Trophoblast cell (in vitro differentiated cells and primary cell): ENCODE measurements around the gene CEL.
A peak's percentile ranks its signal among the peaks of the same experiment; 100 is the strongest.

Experiments used
- DNase-seq, 2 donors: peaks; one replicate each; pipeline ENCODE4 v3.0.0-alpha.2; 2016
- H2AFZ ChIP-seq: 2 replicates; pipeline ENCODE4 v1.6.1; 2013; ENCODE audit warnings: low read length, moderate library complexity, mild to moderate bottlenecking; ENCODE audit not compliant: insufficient read depth, poor library complexity
- H2AK5ac ChIP-seq: 2 replicates; pipeline ENCODE4 v1.6.1; 2013; ENCODE audit warnings: mild to moderate bottlenecking, low read length
- H2BK120ac ChIP-seq: 2 replicates; pipeline ENCODE4 v1.6.1; 2013; ENCODE audit warnings: low read length, mild to moderate bottlenecking, moderate library complexity; ENCODE audit not compliant: insufficient read depth, poor library complexity
- H2BK12ac ChIP-seq: 2 replicates; pipeline ENCODE4 v1.6.1; 2013; ENCODE audit warnings: mild to moderate bottlenecking, low read length, moderate library complexity
- H2BK5ac ChIP-seq: 2 replicates; pipeline ENCODE4 v1.6.1; 2013; ENCODE audit warnings: low read length, low read depth, moderate library complexity, mild to moderate bottlenecking; ENCODE audit not compliant: poor library complexity
- H3K14ac ChIP-seq: 2 replicates; pipeline ENCODE4 v1.6.1; 2013; ENCODE audit warnings: mild to moderate bottlenecking, low read length
- H3K18ac ChIP-seq: 2 replicates; pipeline ENCODE4 v1.6.1; 2013; ENCODE audit warnings: mild to moderate bottlenecking, low read length
- H3K23ac ChIP-seq: 2 replicates; pipeline ENCODE4 v1.6.1; 2013; ENCODE audit warnings: low read length
- H3K27ac ChIP-seq: 2 replicates; pipeline ENCODE4 v1.5.1; 2013; ENCODE audit warnings: low read depth, mild to moderate bottlenecking, inconsistent platforms, low read length, moderate library complexity
- H3K27me3 ChIP-seq: 2 replicates; pipeline ENCODE4 v1.6.1; 2013; ENCODE audit warnings: inconsistent platforms, mild to moderate bottlenecking, low read length, moderate library complexity; ENCODE audit not compliant: insufficient read depth
- H3K36me3 ChIP-seq, 2 experiments: 1 replicate in 1 of 2; 2 replicates in 1 of 2; pipeline ENCODE4 v1.6.1; 2013; ENCODE audit warnings: low read length in 2 of 2, mild to moderate bottlenecking in 2 of 2, moderate library complexity in 1 of 2; ENCODE audit not compliant: insufficient read depth in 2 of 2, control insufficient read depth in 1 of 2
- H3K4ac ChIP-seq: 2 replicates; pipeline ENCODE4 v1.6.1; 2013; ENCODE audit warnings: low read depth, mild to moderate bottlenecking, low read length, moderate library complexity
- H3K4me1 ChIP-seq, 2 experiments: 1 replicate in 1 of 2; 2 replicates in 1 of 2; pipeline ENCODE4 v1.6.1; 2013; ENCODE audit warnings: low read length in 2 of 2, mild to moderate bottlenecking in 2 of 2, moderate library complexity in 1 of 2; ENCODE audit not compliant: insufficient read depth in 2 of 2, control insufficient read depth in 1 of 2
- H3K4me2 ChIP-seq: 2 replicates; pipeline ENCODE4 v1.6.1; 2013; ENCODE audit warnings: inconsistent platforms, mild to moderate bottlenecking, low read length, moderate library complexity
- H3K4me3 ChIP-seq: 2 replicates; pipeline ENCODE4 v1.5.1; 2013; ENCODE audit warnings: mild to moderate bottlenecking, low read depth, low read length, inconsistent platforms
- H3K79me1 ChIP-seq: one replicate; pipeline ENCODE4 v1.6.1; 2013; ENCODE audit warnings: low read length
- H3K79me2 ChIP-seq: 2 replicates; pipeline ENCODE4 v1.6.1; 2013; ENCODE audit warnings: low read length, mild to moderate bottlenecking; ENCODE audit not compliant: control insufficient read depth, insufficient read depth, poor library complexity
- H3K9ac ChIP-seq: 2 replicates; pipeline ENCODE4 v1.6.1; 2013; ENCODE audit warnings: mild to moderate bottlenecking, low read length
- H3K9me3 ChIP-seq: 2 replicates; pipeline ENCODE4 v1.6.1; 2013; ENCODE audit warnings: low read depth, mild to moderate bottlenecking, control low read depth, inconsistent platforms, low read length; ENCODE audit not compliant: insufficient read depth
- H4K12ac ChIP-seq: 2 replicates; pipeline ENCODE4 v1.6.1; 2013; ENCODE audit warnings: low read depth, mild to moderate bottlenecking, low read length, moderate library complexity
- H4K8ac ChIP-seq: 2 replicates; pipeline ENCODE4 v1.6.1; 2013; ENCODE audit warnings: low read depth, mild to moderate bottlenecking, low read length, moderate library complexity
- H4K91ac ChIP-seq: one replicate; pipeline ENCODE4 v1.6.1; 2013; ENCODE audit warnings: low read depth, mild to moderate bottlenecking, low read length, moderate library complexity
- WGBS: extraction: QIAGEN DNeasy Blood & Tissue Kit; methylation state at CpG from one replicate; pipeline ENCODE4 v1.1.7; 2013; ENCODE audit warnings: missing lambda C conversion rate; ENCODE audit not compliant: insufficient read length, insufficient coverage; ENCODE audit errors: extremely low coverage; 5-methylcytosine and 5-hydroxymethylcytosine counted together

CEL gene

DNA sequence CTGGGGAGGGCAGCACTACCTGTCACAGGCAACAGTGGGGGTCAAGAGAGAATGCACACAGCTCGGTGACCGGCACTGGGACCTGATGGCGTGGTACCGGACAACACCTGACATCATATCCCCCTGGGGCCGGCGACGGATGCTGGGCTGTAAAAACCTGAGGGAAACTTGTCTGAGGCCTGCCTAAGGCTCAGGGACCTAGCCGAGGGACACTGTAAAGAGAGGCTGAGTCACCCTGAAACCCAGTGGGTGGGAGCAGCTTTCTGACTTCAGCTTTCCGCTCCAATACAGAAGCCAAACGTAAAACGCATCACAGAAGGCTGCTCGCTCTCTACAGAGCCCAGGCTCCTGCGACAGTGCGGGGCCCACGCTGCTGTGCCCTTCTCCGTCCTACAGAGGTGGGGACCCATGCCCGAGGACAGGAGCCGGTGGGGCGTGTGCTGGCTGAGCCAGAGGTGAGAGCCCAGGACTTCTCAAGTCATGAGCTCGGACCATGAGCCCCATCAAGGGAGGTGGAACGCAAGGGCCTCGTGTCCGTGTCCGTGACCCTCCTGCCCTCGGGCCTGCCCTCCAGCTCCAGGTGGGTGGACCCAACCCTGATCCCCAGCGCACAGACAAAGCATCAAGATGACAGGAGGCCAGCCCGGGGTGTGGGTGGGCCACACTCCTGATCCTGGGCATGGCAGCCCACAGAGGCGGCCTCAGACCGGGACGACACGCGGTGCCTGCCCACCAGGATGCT lies 54.0 kb downstream of the CEL start:
- Histone ChIP-seq H2AK5ac (no peak overlapping the region), H3K79me2 (peaks cover 4% of the 10 kb centered on the region), H3K36me3 (peaks cover 2 to 3% of the 10 kb centered on the region in 2 experiments), H3K23ac (no peak overlapping the region), H3K18ac (peak overlapping the region; percentile 4), H3K9ac (no peak overlapping the region), H3K4me3 (no peak overlapping the region), H4K8ac (no peak overlapping the region), H2BK12ac (no peak overlapping the region), H3K4me1 (peaks cover 27 to 37% of the 10 kb centered on the region in 2 experiments), H3K9me3 (no peaks in the 10 kb centered on the region), H3K14ac (no peak overlapping the region), H2BK120ac (no peak overlapping the region), H3K27ac (no peak overlapping the region), H3K27me3 (no peaks in the 10 kb centered on the region), H2AFZ (no peak overlapping the region), H3K4me2 (no peak overlapping the region), H2BK5ac (no peak overlapping the region), H3K4ac (no peak overlapping the region), H4K12ac (no peak overlapping the region), H4K91ac (no peak overlapping the region), H3K79me1 (peaks cover 3% of the 10 kb centered on the region)
- WGBS: no CpG with 5 or more reads among the region's 32 CpGs
- DNase-seq: peak; percentile 65 to 80

GRCh38 chr9:133116346-133117231 lies 54.8 kb downstream of the CEL start:
- H3K23ac ChIP-seq: no peak overlapping the region
- no peak overlapping the region for H3K4me2 ChIP-seq
- H3K18ac ChIP-seq: peak overlapping the region; percentile 26
- no peak overlapping the region for H3K9ac ChIP-seq
- H2BK12ac ChIP-seq: no peak overlapping the region
- no peak overlapping the region for H2BK5ac ChIP-seq
- peaks cover 5% of the 10 kb centered on the region for H3K79me1 ChIP-seq
- no peak overlapping the region for H2BK120ac ChIP-seq
- peaks cover 0 to 3% of the 10 kb centered on the region in 2 experiments for H3K36me3 ChIP-seq
- no peak for DNase-seq
- H3K14ac ChIP-seq: no peak overlapping the region
- H4K91ac ChIP-seq: no peak overlapping the region
- no peak overlapping the region for H4K8ac ChIP-seq
- H3K4ac ChIP-seq: no peak overlapping the region
- H4K12ac ChIP-seq: no peak overlapping the region
- H3K27me3 ChIP-seq: no peaks in the 10 kb centered on the region
- peaks cover 3% of the 10 kb centered on the region for H3K9me3 ChIP-seq
- peaks cover 6% of the 10 kb centered on the region for H3K79me2 ChIP-seq
- no CpG with 5 or more reads among the region's 20 CpGs for WGBS
- no peak overlapping the region for H2AFZ ChIP-seq
- H3K4me3 ChIP-seq: no peak overlapping the region
- no peak overlapping the region for H2AK5ac ChIP-seq
- no peak overlapping the region for H3K27ac ChIP-seq
- H3K4me1 ChIP-seq: peaks cover 30 to 41% of the 10 kb centered on the region in 2 experiments

GRCh38 chr9:133117271-133118178 lies 55.7 kb downstream of the CEL start:
- Histone ChIP-seq H2BK12ac (no peak overlapping the region), H2BK5ac (no peak overlapping the region), H2AK5ac (no peak overlapping the region), H2BK120ac (no peak overlapping the region), H3K23ac (no peak overlapping the region), H3K36me3 (no peaks in the 10 kb centered on the region), H3K27ac (no peak overlapping the region), H3K79me2 (peaks cover 6% of the 10 kb centered on the region), H4K91ac (no peak overlapping the region), H3K4me2 (no peak overlapping the region), H3K27me3 (no peaks in the 10 kb centered on the region), H3K14ac (no peak overlapping the region), H3K9me3 (peaks cover 4% of the 10 kb centered on the region), H3K4ac (no peak overlapping the region), H3K18ac (no peak overlapping the region), H3K79me1 (peaks cover 5% of the 10 kb centered on the region), H4K12ac (no peak overlapping the region), H2AFZ (no peak overlapping the region), H3K4me3 (no peak overlapping the region), H3K4me1 (peaks cover 30 to 41% of the 10 kb centered on the region in 2 experiments), H4K8ac (no peak overlapping the region), H3K9ac (no peak overlapping the region)
- DNase-seq: no peak
- no CpG with 5 or more reads among the region's 18 CpGs for WGBS

- H3K4ac ChIP-seq: no peak overlapping the region
- no peak overlapping the region for H4K8ac ChIP-seq
- no peak overlapping the region for H2BK120ac ChIP-seq
- no peaks in the 10 kb centered on the region for H3K27me3 ChIP-seq
- H3K4me1 ChIP-seq: peaks cover 33 to 41% of the 10 kb centered on the region in 2 experiments
- H4K91ac ChIP-seq: no peak overlapping the region
- no peak overlapping the region for H3K18ac ChIP-seq
- H2BK5ac ChIP-seq: no peak overlapping the region
- H3K79me2 ChIP-seq: peaks cover 6% of the 10 kb centered on the region
- H3K4me3 ChIP-seq: no peak overlapping the region
- no CpG with 5 or more reads among the region's 3 CpGs for WGBS
- DNase-seq: no peak
- no peak overlapping the region for H3K9ac ChIP-seq
- no peak overlapping the region for H3K14ac ChIP-seq
- no peak overlapping the region for H3K4me2 ChIP-seq
- H3K27ac ChIP-seq: no peak overlapping the region
- H3K79me1 ChIP-seq: peaks cover 5% of the 10 kb centered on the region
- H4K12ac ChIP-seq: no peak overlapping the region
- no peak overlapping the region for H2AK5ac ChIP-seq
- H3K36me3 ChIP-seq: no peaks in the 10 kb centered on the region
- H3K23ac ChIP-seq: no peak overlapping the region
- peaks cover 4% of the 10 kb centered on the region for H3K9me3 ChIP-seq
- H2AFZ ChIP-seq: no peak overlapping the region
- H2BK12ac ChIP-seq: no peak overlapping the region
These were observed 56.4 kb downstream of the CEL start for GRCh38 chr9:133118179-133118520.
